HL-60/S4 treated with phorbol 12-myristate 13-acetate at 8.2 ng/mL for 4 days and 3 days (cell line): ENCODE results near the gene TNRC6C.

Source experiments
- in situ Hi-C: fragments of 300-500 bp; cut with MboI; formaldehyde crosslinking; loops from 2 replicates; pipeline ENCODE4 v1.15.0; 2022; ENCODE audit warnings: low sequenced_read_pairs

The TNRC6C gene

DNA sequence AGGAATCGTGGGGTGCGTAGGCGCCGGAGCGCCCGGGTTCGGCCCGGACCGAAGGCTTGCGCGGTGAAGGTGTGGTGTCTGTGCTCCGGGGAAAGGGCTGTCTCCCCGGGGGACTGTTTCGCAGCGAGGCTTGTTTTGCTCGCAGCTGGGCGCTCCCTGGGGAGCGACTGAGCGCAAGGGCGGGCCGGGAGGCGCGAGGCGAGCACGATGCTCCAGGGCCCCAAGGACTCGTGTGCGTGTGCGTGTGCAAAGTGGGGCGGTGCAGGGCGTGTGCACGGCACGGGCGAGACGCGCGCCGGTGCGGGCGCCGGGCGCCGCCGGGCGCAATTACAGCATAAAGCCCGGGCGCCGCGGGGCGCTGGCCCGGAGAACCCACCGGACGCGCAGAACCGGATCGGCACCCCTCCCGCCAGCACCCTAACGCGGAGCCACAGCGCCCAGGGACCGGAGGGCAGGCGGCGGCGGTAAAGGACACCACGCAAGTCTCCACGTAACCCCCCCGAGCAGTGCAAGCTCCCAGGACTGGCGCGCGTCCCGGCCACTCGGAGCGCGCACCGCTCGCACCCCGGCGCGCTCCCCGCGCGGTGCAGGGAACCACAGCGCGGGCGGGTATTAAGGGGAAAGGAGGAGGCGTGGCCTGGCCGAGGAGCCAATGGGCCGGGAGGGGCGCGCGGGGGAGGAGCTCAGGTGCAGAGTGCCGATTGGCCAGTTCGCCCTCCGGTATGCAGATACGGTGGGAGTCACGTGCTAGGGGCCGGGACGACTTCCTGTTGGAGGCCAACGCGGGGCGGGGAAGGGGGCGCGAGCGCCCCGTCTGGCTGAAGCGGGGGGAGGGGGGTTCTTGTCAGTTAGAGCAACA, at the start of gene TNRC6C:
TSS of gene TNRC6C (plus strand) at position 847 of the 859 bp plus-strand sequence. CDS start 45,504 bp downstream, outside the sequence.
- in situ Hi-C loops = no loop called here

GRCh38 chr17:77909236-77909635, 49.3 kb upstream of the TNRC6C start:
- in situ Hi-C loops = no loop called here

DNA sequence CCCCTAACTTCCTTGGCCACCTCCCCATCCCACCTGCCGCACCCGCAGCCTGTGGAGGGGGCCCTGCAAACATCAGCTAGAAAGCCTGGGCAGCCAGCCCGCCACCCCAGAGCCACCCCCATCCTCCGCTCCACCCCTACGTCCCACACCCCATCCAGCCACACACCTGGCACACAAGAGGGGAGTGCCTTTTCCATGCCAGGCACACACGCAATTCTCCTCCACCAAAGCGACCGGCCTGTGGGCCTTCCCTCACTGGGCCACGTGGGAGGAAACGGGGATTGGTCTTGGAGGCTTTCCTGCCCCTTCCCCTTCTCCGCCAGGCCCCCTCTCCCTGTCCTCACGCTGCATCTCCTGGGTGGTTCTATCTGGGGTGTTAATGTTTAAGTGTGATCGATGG, 48.7 kb upstream of the TNRC6C start:
- in situ Hi-C loops = no loop called here

DNA sequence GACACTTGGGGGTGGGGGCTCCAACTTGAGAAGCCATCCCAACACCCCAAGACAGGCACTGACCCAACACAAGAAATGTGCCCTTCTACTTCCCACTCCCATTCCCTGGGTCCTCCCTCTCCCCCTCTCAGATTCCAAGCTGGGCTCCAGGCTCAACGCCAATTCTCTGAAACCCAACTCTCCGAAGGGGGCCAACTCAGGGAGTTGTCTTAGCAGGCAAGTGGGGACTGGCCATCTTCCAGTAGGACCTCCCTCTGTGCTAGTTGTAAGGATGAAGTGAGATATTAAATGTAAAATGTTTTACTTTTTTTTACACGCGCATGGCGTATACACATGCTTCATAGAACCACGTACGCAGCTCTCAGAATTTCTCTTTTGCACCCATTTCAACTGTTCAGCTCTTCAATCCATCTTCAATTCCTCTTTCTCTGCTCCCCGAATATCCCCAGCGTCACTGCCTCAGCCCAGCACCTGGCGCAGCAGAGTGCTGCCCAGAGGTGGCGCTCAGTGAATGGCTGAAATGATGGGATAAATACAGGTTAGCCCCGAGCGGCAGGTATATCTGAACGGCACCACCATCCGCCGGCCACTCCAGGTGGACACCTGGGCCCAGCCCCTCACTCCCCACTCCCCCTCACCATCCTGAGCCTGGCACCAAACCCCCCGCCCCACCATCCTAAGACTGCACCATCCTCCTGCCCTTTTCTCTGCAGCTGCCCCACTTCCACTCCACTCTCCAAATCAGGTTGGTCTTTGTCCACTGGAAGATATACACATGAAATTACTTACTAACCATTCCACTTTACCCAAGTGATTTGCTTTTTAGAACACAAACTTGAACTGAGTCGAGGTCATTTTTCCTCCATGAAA, 43.9 kb upstream of the TNRC6C start:
- in situ Hi-C loops = no loop called here

GRCh38 chr17:77915594-77916021, 42.9 kb upstream of the TNRC6C start:
- in situ Hi-C loops = no loop called here

DNA sequence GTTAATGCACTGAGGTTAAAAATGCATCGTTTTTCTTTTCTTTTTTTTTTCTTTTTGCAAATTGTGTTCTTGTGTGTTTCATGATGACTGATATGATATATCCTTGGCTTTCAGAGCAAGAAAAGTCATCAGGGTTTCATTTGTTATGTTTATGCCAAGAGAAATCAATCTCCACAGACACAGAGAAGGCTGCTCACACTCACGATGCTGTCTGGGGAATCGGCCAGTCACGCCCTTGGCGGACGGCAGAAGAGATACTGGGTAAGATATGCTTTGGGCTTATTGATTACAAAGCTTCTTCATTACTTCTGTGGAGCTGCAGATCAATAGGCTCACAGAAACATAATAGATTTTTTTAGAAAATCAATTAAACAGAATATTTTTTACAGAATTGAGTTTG, 42.2 kb upstream of the TNRC6C start:
- in situ Hi-C loops = no loop called here

DNA sequence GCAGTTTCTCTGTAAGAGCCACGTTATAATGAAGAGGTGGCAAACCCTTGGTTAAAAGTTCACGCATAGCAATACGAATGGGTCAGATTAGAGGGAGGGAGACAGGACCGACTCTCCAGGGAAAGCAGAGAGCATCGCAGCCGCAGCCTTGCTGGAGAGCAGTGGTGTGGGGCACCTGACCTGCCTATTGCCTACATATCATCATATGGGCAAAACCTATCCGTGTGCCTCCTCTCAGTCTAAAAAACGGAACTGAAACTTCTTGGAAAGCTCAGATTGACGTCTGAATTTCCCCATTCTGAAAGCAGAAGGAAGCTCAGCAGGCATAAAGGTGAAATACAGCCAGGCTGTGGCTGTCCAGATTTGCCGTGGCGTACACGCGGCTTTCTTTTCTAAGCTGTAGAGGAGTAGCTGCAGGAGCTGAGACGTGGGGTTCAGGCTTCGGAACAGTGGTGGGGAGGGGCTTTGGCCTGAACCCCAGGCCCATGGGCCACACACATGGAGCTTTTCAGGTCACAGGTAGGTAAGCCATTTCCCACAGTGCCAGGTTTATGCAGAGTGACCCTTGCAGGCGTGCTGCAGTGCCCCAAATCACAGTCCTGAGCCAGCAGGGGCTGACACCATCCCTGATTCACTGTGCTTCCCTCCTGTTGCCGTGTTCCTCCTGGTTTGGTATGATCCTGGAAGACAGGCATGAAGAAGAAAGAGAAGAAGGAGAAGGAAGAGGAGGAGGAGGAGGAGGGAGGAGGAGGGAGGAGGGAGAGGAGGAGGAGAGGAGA, 41.6 kb upstream of the TNRC6C start:
- in situ Hi-C loops = no loop called here

DNA sequence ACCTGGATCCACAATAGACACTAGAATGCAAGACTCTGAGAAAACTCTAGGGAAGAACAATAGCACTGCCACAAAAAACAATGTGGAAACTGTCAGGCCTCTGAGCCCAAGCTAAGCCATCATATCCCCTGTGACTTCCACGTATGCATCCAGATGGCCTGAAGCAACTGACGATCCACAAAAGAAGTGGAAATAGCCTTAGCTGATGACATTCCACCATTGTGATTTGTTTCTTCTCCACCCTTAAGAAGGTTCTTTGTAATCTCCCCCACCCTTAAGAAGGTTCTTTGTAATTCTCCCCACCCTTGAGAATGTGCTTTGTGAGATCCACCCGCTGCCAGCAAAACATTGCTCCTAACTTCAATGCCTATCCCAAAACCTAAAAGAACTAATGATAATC, 39.2 kb upstream of the TNRC6C start:
- in situ Hi-C loops = no loop called here

DNA sequence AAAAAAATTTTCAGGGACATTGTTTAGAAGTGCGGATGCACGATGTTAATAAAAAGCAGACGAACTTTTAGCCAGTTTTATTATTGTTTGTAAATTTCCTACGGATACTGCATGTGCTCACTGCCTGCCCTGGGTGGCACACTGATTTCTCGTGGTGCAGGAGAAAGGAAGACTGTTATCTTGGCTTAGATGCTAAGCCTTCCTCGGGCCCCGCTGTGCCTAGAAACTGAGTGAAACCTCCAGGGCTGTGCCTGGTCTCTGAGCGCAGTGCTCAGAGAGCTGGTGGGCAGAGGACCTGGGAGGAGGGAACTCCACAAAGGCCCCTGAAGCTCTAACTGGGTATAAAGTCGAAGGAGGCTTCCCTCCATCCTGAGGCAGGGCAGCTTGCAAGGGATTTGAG, 35.4 kb upstream of the TNRC6C start:
- in situ Hi-C loops = no loop called here

GRCh38 chr17:77923776-77924513, 34.6 kb upstream of the TNRC6C start:
- in situ Hi-C loops = no loop called here

DNA sequence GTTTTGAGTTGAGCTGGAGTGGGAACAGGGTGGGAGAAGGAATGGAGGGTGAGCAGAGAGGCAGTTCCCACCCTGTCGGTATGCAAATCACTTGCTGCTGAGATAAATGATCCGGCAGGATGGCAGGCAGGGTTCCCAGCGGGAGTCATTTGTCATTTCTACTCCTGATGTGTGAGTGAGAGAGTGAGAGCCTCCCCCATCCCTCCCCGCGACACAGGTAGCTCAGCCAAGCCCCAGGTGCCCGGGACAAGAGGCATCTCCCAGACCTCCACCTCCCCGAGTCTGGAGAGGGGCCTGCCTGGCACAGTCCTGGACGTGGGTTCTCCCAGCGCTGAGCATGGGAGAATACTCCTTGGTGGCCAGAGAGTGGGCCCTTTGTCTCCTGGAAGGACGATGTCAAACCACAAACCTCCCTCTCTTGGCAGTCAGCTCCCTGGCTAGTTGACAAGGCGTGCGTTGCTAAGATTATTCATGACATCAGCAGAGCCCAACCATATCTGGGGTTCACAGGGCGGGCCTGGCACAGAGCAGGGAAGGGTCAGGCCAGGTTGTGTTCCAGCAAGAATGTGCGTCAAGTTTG, 33.7 kb upstream of the TNRC6C start:
- in situ Hi-C loops = no loop called here

DNA sequence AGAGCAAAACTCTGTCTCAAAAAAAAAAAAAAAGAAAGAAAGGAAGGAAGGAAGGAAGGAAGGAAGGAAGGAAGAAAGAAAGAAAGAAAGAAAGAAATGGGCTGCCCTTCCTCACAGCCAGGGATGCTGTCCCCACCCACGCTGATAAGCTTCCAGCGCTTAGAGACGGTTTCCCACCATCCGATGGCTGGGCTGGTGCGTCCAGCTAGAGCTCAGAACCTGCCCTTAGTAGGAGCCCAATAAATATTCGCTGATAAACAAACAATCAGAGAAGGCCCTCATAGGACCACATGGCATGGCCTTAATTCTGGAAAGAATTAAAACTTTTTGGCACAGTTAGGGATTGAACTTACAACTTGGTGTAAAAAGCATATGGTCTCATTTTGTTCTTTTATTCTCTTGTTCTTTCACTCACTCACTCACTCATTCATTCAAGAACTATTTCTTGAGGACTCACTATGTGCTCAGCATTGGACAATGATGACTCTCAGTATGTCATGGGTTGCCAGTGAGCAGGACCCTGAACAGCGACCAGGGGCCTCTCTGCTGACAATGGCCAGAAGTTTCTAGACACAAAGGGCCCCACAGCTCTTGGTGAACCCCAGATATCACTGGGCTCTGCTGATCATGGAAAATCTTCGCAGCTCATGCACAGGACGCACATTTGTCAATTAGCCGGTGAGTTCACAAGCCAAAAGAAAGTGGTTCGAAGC, 32.5 kb upstream of the TNRC6C start:
- in situ Hi-C loops = no loop called here

DNA sequence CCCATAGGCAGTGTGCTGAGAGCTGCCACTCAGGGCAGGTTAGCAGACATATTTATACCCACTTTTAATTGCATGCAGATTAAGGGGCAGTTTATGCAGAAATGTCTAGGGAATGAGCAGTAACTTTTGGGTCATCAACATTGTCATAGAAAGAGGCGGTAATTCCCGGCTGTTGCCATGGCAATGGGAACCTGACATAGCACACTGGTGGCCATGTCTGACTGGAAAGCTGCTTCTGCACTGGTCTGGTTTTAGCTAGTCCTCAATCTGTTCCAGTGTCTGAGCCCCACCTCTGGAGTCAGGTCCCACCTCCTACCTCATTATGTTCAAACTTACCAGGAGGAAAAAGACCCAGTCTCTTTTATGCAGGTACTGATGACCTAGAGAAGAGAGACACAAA, 31.5 kb upstream of the TNRC6C start:
- in situ Hi-C loops = no loop called here

- in situ Hi-C loops = no loop called here
Observed at GRCh38 chr17:77927777-77928518, 30.6 kb upstream of the TNRC6C start.

- in situ Hi-C loops = no loop called here
Observed at GRCh38 chr17:77928519-77929179, 29.9 kb upstream of the TNRC6C start.

DNA sequence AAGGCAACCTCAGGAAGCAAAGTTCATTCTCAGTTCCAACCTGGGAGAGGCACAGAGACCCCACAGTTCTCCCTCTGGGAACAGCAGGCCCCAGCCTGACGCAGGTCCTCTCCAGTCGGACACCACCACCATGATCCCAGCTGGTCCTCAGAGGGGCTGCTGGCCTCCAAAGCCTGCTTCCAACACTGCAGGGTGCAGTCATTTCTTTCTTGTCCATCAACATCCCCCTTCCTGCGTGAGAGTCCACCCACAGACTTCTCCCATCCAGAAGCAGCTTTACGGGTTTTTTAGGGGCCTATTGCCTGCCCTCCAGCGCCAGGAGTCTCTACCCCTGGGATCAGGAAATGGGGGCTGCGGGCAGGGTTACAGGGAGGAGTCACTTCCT, 29.3 kb upstream of the TNRC6C start:
- in situ Hi-C loops = no loop called here

DNA sequence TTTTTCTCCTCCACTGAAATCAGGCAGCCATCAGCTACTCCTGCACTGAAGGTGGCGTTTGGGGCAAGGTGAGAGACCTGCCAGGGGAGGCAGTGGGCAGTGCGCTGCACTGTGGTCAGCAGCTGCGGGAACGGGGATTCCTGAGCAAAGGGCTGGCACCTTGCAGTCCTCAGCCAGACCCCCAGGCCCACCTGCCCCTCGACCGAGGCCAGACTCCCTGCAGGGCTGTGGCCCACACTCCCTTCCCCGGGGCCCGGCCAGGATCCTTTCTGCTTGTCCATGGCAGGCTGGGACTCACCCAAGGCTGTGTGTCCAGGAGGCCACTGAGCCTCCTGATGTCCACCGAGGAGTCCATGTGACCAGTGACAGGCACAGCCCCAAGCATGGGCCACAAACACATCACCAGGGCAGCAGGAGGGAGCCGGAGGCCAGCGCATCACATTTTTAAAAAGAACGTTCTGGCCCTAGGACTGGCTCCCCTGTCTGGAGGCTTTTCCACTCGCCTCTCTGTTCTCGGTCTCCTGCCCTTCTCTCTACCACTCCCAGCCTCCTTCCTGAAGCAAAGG, 28.5 kb upstream of the TNRC6C start:
- in situ Hi-C loops = no loop called here
